ENCODE data around the gene CRKL.

Gene CRKL

DNA sequence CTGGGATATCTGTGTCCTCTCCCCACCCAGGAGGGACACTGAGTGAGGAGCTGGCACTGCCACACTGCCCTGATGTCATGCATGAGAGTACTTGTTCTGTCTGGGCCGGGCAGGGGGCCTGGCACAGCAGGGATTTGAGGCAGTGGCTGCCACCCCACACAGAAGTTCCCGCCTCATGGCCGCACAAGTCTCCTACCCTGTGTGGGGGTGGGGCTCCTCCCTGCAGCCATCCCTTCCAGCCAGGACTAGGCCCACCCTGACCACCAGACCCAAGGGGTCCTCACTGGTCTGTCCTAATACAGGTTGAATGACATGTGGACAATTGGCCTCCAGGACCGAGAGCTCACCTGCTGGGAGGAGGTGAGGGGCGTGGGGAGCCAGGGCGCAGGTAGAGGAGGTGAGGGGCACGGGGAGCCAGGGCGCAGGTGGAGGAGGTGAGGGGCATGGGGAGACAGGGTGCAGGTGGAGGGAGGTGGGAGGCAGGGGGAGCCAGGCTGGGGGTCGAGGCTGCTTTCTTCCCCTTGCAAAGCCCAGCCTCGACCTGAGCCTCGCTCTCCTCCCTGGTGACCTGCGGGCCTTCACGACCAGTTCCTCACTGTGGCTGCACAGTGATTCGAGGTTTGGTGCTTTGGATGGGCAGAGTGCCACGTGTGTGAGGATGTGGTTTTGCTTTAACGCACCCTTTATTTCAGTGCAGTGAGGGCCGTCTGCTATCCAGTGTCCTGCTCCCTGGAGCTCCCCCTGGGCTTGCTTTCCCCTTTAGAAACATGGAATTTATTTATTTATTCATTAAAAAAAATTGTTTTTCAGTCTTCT, 72.3 kb downstream of the CRKL start:
- DNase-seq (no peak), ATAC-seq (ENCODE audit: insufficient read depth, low read depth) (no peak)
- Histone ChIP-seq H3K36me3 (ENCODE audit: insufficient read depth, low read length) (peaks cover 75% of the 10 kb centered on the region), H3K27me3 (ENCODE audit: insufficient read depth, low read length, poor library complexity) (no peaks in the 10 kb centered on the region), H3K9ac (ENCODE audit: low read depth, low read length) (no peak overlapping the region), H3K9me3 (ENCODE audit: insufficient read depth, low read length, severe bottlenecking) (no peaks in the 10 kb centered on the region), H3K27ac (ENCODE audit: low read length) (no peak overlapping the region), H3K79me2 (ENCODE audit: insufficient read depth, low read length) (no peaks in the 10 kb centered on the region; the same call in 1 of the 2 replicates), H3K4me2 (ENCODE audit: insufficient read depth, low read length) (no peak overlapping the region), H3K4me1 (ENCODE audit: insufficient read depth, low read length) (no peaks in the 10 kb centered on the region), H3K4me3 (ENCODE audit: low read depth in 1 of 2, low read length in 2 of 2) (no peak overlapping the region), H4K20me1 (ENCODE audit: insufficient read depth, low read length) (no peaks in the 10 kb centered on the region), H2AFZ (ENCODE audit: low read depth, low read length) (no peak overlapping the region)
- TF ChIP-seq, protein P1, sequence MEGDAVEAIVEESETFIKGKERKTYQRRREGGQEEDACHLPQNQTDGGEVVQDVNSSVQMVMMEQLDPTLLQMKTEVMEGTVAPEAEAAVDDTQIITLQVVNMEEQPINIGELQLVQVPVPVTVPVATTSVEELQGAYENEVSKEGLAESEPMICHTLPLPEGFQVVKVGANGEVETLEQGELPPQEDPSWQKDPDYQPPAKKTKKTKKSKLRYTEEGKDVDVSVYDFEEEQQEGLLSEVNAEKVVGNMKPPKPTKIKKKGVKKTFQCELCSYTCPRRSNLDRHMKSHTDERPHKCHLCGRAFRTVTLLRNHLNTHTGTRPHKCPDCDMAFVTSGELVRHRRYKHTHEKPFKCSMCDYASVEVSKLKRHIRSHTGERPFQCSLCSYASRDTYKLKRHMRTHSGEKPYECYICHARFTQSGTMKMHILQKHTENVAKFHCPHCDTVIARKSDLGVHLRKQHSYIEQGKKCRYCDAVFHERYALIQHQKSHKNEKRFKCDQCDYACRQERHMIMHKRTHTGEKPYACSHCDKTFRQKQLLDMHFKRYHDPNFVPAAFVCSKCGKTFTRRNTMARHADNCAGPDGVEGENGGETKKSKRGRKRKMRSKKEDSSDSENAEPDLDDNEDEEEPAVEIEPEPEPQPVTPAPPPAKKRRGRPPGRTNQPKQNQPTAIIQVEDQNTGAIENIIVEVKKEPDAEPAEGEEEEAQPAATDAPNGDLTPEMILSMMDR (IDR thresholded peaks at IDR 0.05; ENCODE audit: borderline replicate concordance, extremely low read depth, low read length, poor library complexity, severe bottlenecking): no peak
- no peak for TF ChIP-seq EZH2 (IDR thresholded peaks at IDR 0.05; ENCODE audit: borderline replicate concordance, low read depth, low read length, severe bottlenecking)

DNA sequence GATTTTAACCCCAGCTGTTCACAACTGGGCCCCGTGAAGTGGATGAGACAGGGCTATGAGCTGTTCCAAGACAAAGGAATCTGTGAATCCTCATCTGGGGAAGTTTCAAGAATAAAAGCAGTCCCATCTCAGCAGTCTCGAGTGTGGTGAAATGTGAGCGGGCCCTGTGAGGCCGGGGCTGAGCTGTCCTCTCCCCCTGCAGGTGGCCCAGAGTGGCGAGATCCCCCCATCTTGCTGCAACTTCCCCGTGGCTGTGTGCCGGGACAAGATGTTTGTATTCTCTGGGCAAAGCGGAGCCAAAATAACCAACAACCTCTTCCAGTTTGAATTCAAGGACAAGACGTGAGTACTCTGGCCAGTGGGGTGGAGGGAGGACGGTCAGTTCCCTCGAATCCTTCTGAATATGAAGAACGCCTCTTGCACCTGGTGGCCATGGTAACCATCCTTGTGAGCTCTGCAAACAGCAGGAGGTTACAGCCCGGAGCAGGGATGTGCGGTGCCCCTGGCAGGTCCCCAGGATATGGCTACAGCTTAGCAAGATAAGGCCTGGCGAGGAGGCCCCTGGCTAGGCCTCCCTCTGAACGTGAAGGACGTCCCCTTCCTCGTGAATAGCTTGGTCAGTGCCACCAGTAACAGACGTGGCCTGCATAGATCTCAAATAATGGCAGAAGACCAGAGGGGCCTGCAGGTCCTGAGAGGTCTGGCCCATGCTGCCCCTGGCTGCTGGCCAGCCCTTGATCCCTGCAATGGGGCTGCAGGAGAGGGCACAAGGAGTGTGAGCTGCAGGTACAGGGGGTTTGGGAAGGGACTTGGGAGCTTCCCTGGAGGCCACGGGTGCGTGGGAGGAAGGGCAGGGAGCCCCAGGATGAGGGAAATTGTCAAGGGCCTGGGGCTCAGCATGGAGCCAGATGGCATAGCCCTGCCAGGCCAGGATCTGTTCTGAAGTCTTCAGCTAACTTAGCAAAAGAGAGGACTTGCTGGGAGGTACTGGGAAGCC, 73.3 kb downstream of the CRKL start:
- Histone ChIP-seq H3K27ac (ENCODE audit: low read length) (no peak overlapping the region), H3K4me3 (ENCODE audit: low read depth in 1 of 2, low read length in 2 of 2) (no peak overlapping the region), H3K4me1 (ENCODE audit: insufficient read depth, low read length) (no peaks in the 10 kb centered on the region), H3K27me3 (ENCODE audit: insufficient read depth, low read length, poor library complexity) (no peaks in the 10 kb centered on the region), H2AFZ (ENCODE audit: low read depth, low read length) (no peak overlapping the region), H3K4me2 (ENCODE audit: insufficient read depth, low read length) (no peak overlapping the region), H4K20me1 (ENCODE audit: insufficient read depth, low read length) (no peaks in the 10 kb centered on the region), H3K9me3 (ENCODE audit: insufficient read depth, low read length, severe bottlenecking) (no peaks in the 10 kb centered on the region), H3K36me3 (ENCODE audit: insufficient read depth, low read length) (peaks cover 78% of the 10 kb centered on the region), H3K79me2 (ENCODE audit: insufficient read depth, low read length) (no peaks in the 10 kb centered on the region), H3K9ac (ENCODE audit: low read depth, low read length) (no peak overlapping the region)
- no peak for DNase-seq
- TF ChIP-seq EZH2 (IDR thresholded peaks at IDR 0.05; ENCODE audit: borderline replicate concordance, low read depth, low read length, severe bottlenecking): no peak
- TF ChIP-seq, protein P1 (IDR thresholded peaks at IDR 0.05; ENCODE audit: borderline replicate concordance, extremely low read depth, low read length, poor library complexity, severe bottlenecking): no peak
- no peak for ATAC-seq (ENCODE audit: insufficient read depth, low read depth)

DNA sequence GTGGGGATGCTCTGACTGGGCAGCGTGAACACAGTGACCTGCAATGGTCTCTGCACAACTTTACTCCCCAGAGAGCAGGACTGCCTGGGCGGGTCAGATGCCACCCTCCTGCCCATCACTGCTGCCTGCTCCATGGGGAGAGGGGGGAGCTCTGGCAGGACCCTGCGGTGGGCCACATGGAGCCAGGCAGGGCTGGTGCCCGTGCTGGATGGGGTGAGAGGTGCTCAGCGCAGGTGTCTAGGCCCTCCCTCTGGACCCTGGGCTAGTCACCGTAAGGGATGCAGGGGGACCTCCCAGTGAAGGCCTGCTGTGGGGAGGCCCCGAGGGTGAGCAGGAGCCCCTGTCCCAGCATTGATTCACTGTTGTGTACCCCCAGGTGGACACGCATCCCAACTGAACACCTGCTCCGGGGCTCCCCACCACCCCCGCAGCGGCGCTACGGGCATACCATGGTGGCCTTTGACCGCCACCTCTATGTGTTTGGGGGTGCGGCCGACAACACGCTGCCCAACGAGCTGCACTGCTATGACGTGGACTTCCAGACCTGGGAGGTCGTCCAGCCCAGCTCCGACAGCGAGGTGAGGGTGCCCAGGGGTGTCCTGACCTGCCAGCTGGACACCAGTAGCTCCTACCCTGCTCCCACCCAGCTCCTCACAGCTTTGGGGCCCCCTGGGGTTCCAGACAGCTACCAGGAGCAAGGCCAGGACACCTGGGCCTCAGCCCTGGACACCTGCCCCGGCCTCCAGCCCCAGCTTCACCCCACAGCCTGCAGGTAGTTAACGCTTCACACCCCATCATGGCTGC, 74.2 kb downstream of the CRKL start:
- ATAC-seq (ENCODE audit: insufficient read depth, low read depth): no peak

More for the DNA sequence above, 74.2 kb downstream of the CRKL start:
- DNase-seq: no peak
- H3K79me2 ChIP-seq (ENCODE audit: insufficient read depth, low read length): no peaks in the 10 kb centered on the region
- no peak overlapping the region for H3K4me3 ChIP-seq (ENCODE audit: low read depth in 1 of 2, low read length in 2 of 2)
- H4K20me1 ChIP-seq (ENCODE audit: insufficient read depth, low read length): no peaks in the 10 kb centered on the region
- no peaks in the 10 kb centered on the region for H3K9me3 ChIP-seq (ENCODE audit: insufficient read depth, low read length, severe bottlenecking)
- H3K4me2 ChIP-seq (ENCODE audit: insufficient read depth, low read length): no peak overlapping the region
- peaks cover 80% of the 10 kb centered on the region for H3K36me3 ChIP-seq (ENCODE audit: insufficient read depth, low read length)
- H2AFZ ChIP-seq (ENCODE audit: low read depth, low read length): no peak overlapping the region
- H3K27ac ChIP-seq (ENCODE audit: low read length): no peak overlapping the region
- H3K27me3 ChIP-seq (ENCODE audit: insufficient read depth, low read length, poor library complexity): no peaks in the 10 kb centered on the region
- H3K4me1 ChIP-seq (ENCODE audit: insufficient read depth, low read length): no peaks in the 10 kb centered on the region
- H3K9ac ChIP-seq (ENCODE audit: low read depth, low read length): no peak overlapping the region
- TF ChIP-seq EZH2 (IDR thresholded peaks at IDR 0.05; ENCODE audit: borderline replicate concordance, low read depth, low read length, severe bottlenecking): no peak
- TF ChIP-seq, protein P1 (IDR thresholded peaks at IDR 0.05; ENCODE audit: borderline replicate concordance, extremely low read depth, low read length, poor library complexity, severe bottlenecking): no peak

Measured in DND-41 (cell line).